Measurements from ENCODE around the gene PPIL1.

The PPIL1 gene

DNA sequence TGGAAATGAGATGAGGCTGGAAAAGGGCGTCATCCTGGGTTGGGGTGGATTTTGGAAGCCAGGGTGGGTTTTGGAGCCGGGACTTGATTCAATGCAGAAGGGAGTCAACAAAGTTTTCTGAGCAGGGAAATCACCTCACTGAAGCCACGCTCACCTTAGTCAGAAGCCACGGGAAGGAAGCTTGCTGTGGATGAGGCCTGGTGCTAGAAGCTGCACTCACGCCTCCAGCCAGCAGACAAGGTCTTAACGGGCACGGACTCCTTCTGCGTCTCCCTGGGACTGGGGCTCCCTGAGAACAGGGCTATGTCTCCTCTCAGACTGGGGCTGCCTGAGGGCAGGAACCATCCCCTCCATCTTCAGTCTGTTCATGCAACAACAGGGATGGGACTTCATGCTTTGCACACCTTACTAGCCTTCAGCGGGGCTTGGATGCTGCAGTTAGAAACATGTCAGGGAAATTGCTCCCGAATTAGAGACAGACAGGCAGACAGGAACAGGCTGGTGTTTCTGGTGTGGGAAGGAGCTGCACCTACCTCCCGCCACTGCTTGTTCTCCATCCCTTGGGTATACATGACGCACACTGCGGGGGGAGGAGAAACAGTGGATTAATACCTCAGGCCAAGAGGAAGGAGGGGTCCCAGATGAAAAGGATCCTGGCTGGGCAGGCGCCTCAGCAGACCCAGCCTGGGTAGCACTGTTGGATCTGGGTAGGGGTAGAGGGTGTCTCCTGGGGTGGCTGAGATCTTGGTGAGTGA lies 52.8 kb downstream of the PPIL1 start:
- ChIA-PET CTCF (no interaction called here), POLR2A (no interaction called here)
- DNase-seq (ENCODE audit: extremely low spot score) = no peak
- TF ChIP-seq, protein P1, sequence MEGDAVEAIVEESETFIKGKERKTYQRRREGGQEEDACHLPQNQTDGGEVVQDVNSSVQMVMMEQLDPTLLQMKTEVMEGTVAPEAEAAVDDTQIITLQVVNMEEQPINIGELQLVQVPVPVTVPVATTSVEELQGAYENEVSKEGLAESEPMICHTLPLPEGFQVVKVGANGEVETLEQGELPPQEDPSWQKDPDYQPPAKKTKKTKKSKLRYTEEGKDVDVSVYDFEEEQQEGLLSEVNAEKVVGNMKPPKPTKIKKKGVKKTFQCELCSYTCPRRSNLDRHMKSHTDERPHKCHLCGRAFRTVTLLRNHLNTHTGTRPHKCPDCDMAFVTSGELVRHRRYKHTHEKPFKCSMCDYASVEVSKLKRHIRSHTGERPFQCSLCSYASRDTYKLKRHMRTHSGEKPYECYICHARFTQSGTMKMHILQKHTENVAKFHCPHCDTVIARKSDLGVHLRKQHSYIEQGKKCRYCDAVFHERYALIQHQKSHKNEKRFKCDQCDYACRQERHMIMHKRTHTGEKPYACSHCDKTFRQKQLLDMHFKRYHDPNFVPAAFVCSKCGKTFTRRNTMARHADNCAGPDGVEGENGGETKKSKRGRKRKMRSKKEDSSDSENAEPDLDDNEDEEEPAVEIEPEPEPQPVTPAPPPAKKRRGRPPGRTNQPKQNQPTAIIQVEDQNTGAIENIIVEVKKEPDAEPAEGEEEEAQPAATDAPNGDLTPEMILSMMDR (IDR thresholded peaks at IDR 0.05; ENCODE audit: control extremely low read depth, extremely low read depth, low read depth, missing control alignments) = no peak

DNA sequence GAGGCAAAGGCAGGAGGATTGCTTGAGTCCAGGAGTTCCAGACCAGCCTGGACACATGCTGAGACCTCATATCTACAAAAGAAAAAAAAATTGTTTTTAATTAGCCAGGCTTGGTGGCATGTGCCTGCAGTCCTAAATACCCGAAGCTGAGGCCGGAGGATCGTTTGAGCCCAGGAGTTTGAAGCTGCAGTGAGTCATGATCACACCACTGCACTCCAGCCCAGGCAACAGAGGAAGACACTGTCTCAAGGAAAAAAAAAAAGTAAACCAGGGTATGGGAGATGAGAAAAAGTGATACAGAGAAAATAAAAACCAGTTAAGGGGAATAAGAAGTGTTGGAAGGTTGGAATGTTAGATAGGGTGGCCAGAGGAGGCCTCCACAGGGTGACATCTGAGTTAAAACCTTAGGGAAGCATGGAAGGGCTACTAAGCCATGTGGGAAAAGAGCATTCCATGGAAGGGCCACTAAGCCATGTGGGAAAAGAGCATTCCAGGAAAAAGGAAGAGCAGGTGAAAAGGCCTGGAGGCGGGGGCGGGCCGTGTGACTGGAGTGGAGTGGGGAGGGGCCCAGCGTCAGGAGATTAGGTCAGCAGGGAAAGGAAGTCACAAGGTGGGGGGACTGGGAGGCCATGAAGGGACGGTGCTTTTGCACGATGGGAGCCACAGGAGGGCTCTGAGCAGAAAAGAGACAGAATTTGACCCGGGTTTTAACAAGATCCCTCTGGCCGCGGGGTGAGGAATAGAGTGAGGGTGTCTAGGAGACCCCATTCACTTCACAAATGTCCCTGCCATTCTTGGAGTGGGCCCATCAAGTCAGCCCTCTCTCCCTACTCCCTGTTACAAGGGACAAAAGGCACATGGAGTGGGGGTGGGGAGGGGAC lies 53.7 kb downstream of the PPIL1 start:
- ChIA-PET POLR2A (no interaction called here), CTCF (interaction anchor here (1.0 kb wide), 1 partner anchor 54 kb away, joined by 3 read pairs; no protein-coding TSS in a partner anchor)
- no peak for DNase-seq (ENCODE audit: extremely low spot score)
- TF ChIP-seq, protein P1 (IDR thresholded peaks at IDR 0.05; ENCODE audit: control extremely low read depth, extremely low read depth, low read depth, missing control alignments) = no peak

DNA sequence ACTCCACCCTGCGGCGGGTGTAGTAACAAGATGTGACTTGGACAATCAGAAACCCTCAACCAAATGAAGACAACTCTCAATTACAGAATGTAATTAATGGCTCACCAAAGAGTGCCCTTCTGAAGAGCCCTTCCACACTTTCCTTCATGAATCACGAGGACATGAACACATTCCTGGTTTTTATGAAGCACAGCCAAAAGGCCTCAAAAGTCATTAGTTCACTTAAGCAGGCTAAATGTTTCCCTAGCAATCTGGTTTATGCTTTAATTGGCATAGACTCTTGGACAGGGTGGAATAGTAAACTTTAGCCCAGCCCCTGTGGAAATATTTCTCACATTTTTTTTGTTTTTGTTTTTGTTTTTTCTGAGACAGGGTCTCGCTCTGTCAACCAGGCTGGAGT lies 55.8 kb downstream of the PPIL1 start:
- ChIA-PET POLR2A (no interaction called here), CTCF (no interaction called here)
- TF ChIP-seq, protein P1 (IDR thresholded peaks at IDR 0.05; ENCODE audit: control extremely low read depth, extremely low read depth, low read depth, missing control alignments) = no peak
- DNase-seq (ENCODE audit: extremely low spot score) = no peak

DNA sequence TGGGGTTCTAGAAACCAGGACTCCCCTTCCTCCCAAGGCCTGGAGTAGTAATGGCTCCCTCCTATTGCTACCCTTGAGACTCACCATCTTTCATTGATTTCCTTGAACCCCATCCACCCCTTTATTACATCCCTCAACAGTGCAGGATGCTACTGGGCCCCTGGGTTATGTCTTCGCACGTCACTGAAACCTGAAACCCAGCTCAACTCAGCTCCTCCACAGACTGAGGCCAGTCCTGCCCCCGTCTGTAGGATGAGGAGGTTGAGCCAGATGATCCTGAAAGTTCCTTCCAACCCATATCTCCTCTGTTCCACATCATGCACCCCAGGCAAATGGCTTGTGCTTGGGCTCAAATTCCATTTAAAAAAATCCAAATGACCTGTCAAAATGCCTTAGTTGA lies 56.8 kb downstream of the PPIL1 start:
- ChIA-PET CTCF (no interaction called here), POLR2A (no interaction called here)
- TF ChIP-seq, protein P1 (IDR thresholded peaks at IDR 0.05; ENCODE audit: control extremely low read depth, extremely low read depth, low read depth, missing control alignments) = no peak
- no peak for DNase-seq (ENCODE audit: extremely low spot score)

DNA sequence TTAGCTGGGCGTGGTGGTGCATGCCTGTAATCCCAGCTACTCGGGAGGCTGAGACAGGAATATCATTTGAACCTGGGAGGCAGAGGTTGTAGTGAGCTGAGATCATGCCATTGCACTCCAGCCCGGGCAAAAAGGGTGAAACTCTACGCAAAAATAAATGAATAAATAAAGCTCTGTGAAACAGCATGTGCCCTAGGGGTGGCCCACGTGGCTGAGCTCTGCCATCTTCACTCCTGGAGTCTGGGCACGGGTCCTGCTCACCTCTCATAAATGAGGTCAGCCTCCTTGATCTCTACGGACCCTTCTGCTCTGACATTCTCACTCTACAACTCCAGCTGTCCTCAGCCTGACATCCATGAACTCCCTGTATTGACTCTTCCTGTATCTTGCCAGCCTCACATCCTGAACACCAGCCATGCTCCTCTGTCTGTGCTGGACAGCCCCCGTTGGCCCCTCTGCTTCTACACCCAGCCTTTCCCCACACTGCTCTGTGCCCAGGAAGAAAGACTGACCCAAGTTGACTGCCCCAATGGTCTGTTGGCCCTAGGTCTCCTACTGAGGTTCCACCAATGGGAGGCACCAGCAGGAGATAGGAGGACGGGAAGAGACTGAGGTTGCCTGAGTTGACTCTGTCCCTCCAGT lies 57.3 kb downstream of the PPIL1 start:
- ChIA-PET CTCF (interaction anchor here (1.0 to 1.6 kb wide), 2 partner anchors 15 to 19 kb away, joined by 3 to 4 read pairs; no protein-coding TSS in a partner anchor), POLR2A (no interaction called here)
- no peak for DNase-seq (ENCODE audit: extremely low spot score)
- TF ChIP-seq, protein P1 (IDR thresholded peaks at IDR 0.05; ENCODE audit: control extremely low read depth, extremely low read depth, low read depth, missing control alignments) = no peak
